Liver (tissue), 9 donors: ENCODE measurements around the gene MORN3. TPM values are rescaled to one million over a fixed set of nuclear protein-coding genes. Genes with fewer than 3 reads are reported as not detected.
"Not testable (repeated sequence)": the region's sequence is repeated elsewhere in the genome, so short reads cannot be mapped to it uniquely, and the experiment has no call there.

Experiments
- DNase-seq: peaks from one replicate; pipeline ENCODE4 v3.0.0-alpha.2; 2017; ENCODE audit warnings: low spot score
- H3K27ac ChIP-seq, 2 donors: one replicate each; pipeline ENCODE4 v1.7.0; 2013; ENCODE audit warnings: inconsistent platforms in 2 of 2, low read length in 2 of 2, control low read depth in 1 of 2, low read depth in 1 of 2, mild to moderate bottlenecking in 1 of 2
- H3K27me3 ChIP-seq, 4 donors: one replicate each; pipeline versions ENCODE4 v1.6.1 to v1.7.0; 2013; ENCODE audit warnings: low read length in 3 of 4, inconsistent platforms in 1 of 4, mild to moderate bottlenecking in 1 of 4, moderate library complexity in 1 of 4; ENCODE audit not compliant: control insufficient read depth in 4 of 4, insufficient read depth in 4 of 4
- H3K36me3 ChIP-seq, 4 donors: one replicate each; pipeline versions ENCODE4 v1.6.1 to v1.7.0; 2013; ENCODE audit warnings: low read length in 3 of 4, mild to moderate bottlenecking in 3 of 4, low read depth in 1 of 4, moderate library complexity in 1 of 4; ENCODE audit not compliant: control insufficient read depth in 4 of 4, insufficient read depth in 3 of 4
- H3K4me1 ChIP-seq, 4 donors: one replicate each; pipeline versions ENCODE4 v1.6.1 to v1.7.0; 2013; ENCODE audit warnings: low read length in 3 of 4, mild to moderate bottlenecking in 3 of 4, moderate library complexity in 1 of 4; ENCODE audit not compliant: control insufficient read depth in 4 of 4, insufficient read depth in 4 of 4
- H3K4me3 ChIP-seq, 3 donors: one replicate each; pipeline versions ENCODE4 v1.6.1 to v1.7.0; 2013; ENCODE audit warnings: low read length in 3 of 3, control low read depth in 1 of 3, low read depth in 1 of 3, mild to moderate bottlenecking in 1 of 3
- H3K9ac ChIP-seq, 2 donors: one replicate each; pipeline ENCODE4 v1.7.0; 2013; ENCODE audit warnings: low read length in 2 of 2, mild to moderate bottlenecking in 2 of 2, moderate library complexity in 2 of 2, control low read depth in 1 of 2, low read depth in 1 of 2
- H3K9me3 ChIP-seq, 4 donors: one replicate each; pipeline versions ENCODE4 v1.6.1 to v1.7.0; 2013; ENCODE audit warnings: low read length in 3 of 4; ENCODE audit not compliant: control insufficient read depth in 4 of 4
- ATF3 ChIP-seq: IDR thresholded peaks from 2 replicates; pipeline ENCODE4 v1.6.1; 2016; ENCODE audit warnings: antibody characterized with exemption
- EGR1 ChIP-seq, 2 donors: IDR thresholded peaks; 2 replicates each; pipeline ENCODE4 v1.6.1; 2016 to 2018; ENCODE audit warnings: antibody characterized with exemption in 2 of 2, low read depth in 2 of 2
- FOXA1 ChIP-seq: IDR thresholded peaks from 2 replicates; pipeline ENCODE4 v1.6.1; 2016; ENCODE audit warnings: antibody characterized with exemption
- FOXA2 ChIP-seq: IDR thresholded peaks from 2 replicates; pipeline ENCODE4 v1.6.1; 2016; ENCODE audit warnings: antibody characterized with exemption
- GABPA ChIP-seq, 2 donors: IDR thresholded peaks in 1 of 2; conservative IDR thresholded peaks in 1 of 2; 2 replicates each; pipeline ENCODE4 v1.6.1; 2016; ENCODE audit warnings: antibody characterized with exemption in 2 of 2, mild to moderate bottlenecking in 1 of 2, moderate library complexity in 1 of 2
- HNF4A ChIP-seq, 2 donors: conservative IDR thresholded peaks; 2 replicates each; pipeline ENCODE4 v1.6.1; 2016; ENCODE audit warnings: antibody characterized with exemption in 2 of 2, mild to moderate bottlenecking in 2 of 2
- HNF4G ChIP-seq: IDR thresholded peaks from 2 replicates; pipeline ENCODE4 v1.6.1; 2016; ENCODE audit warnings: antibody characterized with exemption
- JUND ChIP-seq, 2 donors: IDR thresholded peaks; 2 replicates each; pipeline ENCODE4 v1.6.1; 2016; ENCODE audit warnings: antibody characterized with exemption in 2 of 2
- MAX ChIP-seq: IDR thresholded peaks from 2 replicates; pipeline ENCODE4 v1.6.1; 2016; ENCODE audit warnings: antibody characterized with exemption
- NR2F2 ChIP-seq: IDR thresholded peaks from 2 replicates; pipeline ENCODE4 v1.6.1; 2016; ENCODE audit warnings: antibody characterized with exemption
- RAD21 ChIP-seq, 2 donors: IDR thresholded peaks; 2 replicates each; pipeline ENCODE4 v1.6.1; 2016; ENCODE audit warnings: antibody characterized with exemption in 2 of 2, mild to moderate bottlenecking in 2 of 2
- REST ChIP-seq: IDR thresholded peaks from 2 replicates; pipeline ENCODE4 v1.6.1; 2016; ENCODE audit warnings: antibody characterized with exemption, mild to moderate bottlenecking
- RXRA ChIP-seq, 2 donors: IDR thresholded peaks; 2 replicates each; pipeline ENCODE4 v1.6.1; 2017 to 2018; ENCODE audit warnings: antibody characterized with exemption in 2 of 2, mild to moderate bottlenecking in 1 of 2
- SP1 ChIP-seq: IDR thresholded peaks from 2 replicates; pipeline ENCODE4 v1.6.1; 2018; ENCODE audit warnings: antibody characterized with exemption, mild to moderate bottlenecking
- TAF1 ChIP-seq: conservative IDR thresholded peaks from 2 replicates; pipeline ENCODE4 v1.6.1; 2016; ENCODE audit warnings: antibody characterized with exemption, mild to moderate bottlenecking
- YY1 ChIP-seq: IDR thresholded peaks from 2 replicates; pipeline ENCODE4 v1.6.1; 2016; ENCODE audit warnings: antibody characterized with exemption, mild to moderate bottlenecking
- ZBTB33 ChIP-seq: IDR thresholded peaks from 2 replicates; pipeline ENCODE4 v1.6.1; 2016; ENCODE audit warnings: antibody characterized with exemption
- WGBS: extraction: QIAGEN DNeasy Blood & Tissue Kit; methylation state at CpG from one replicate; pipeline ENCODE4 v1.1.7; 2013; 5-methylcytosine and 5-hydroxymethylcytosine counted together
- polyA plus RNA-seq, 2 donors: library from polyadenylated mRNA; stranded (reverse) in 1 of 2; unstranded in 1 of 2; fragments of 200-250 nt in 1 of 2; fragments of >200 nt in 1 of 2; fragmentation: Nextera tagmentation in 1 of 2; extraction: Ambion mirVana in 1 of 2; gene quantifications; one replicate each; pipeline versions ENCODE4 v1.2.1 to v1.2.3, GENCODE V29; 2013 to 2015
- total RNA-seq, 2 donors: library from RNA; depleted of rRNA; stranded (reverse); fragments of >200 nt; gene quantifications; one replicate each; pipeline ENCODE4 v1.2.3, GENCODE V29; 2014
- donor health status: healthy.
- donor health status: healthy.
- donor health status: healthy.
- donor health status: healthy.
- donor health status: healthy.

The MORN3 gene
- total and polyA plus RNA-seq, 4 donors, result 0.05 to 0.13 (median 0.07) TPM

- not testable (repeated sequence) for H3K4me3 ChIP-seq, H3K27me3 ChIP-seq, H3K9me3 ChIP-seq, DNase-seq, H3K27ac ChIP-seq, H3K36me3 ChIP-seq, H3K9ac ChIP-seq
- H3K4me1 ChIP-seq, result peaks cover 8 to 22% (median 17%) of the 10 kb centered on the region in 4 donors
- WGBS, result 97% methylated on average over 7 of the region's 7 CpGs
Observed at GRCh38 chr12:121715055-121715454, 45.6 kb upstream of the MORN3 start.

- TF ChIP-seq FOXA2 (no peak), TAF1 (no peak), MAX (no peak), ZBTB33 (no peak), JUND (IDR thresholded peaks at IDR 0.05) (no peak), SP1 (no peak), FOXA1 (no peak), RAD21 (IDR thresholded peaks at IDR 0.05) (no peak), HNF4G (no peak), GABPA (IDR thresholded peaks at IDR 0.05 in 1 of 2, conservative IDR thresholded peaks at IDR 0.05 in 1 of 2) (no peak), REST (no peak), NR2F2 (no peak), HNF4A (conservative IDR thresholded peaks at IDR 0.05) (no peak), RXRA (IDR thresholded peaks at IDR 0.05) (no peak)
- DNase-seq, result no peak
- no peaks in the 10 kb centered on the region for H3K27me3 ChIP-seq
- H3K9me3 ChIP-seq, result no peaks in the 10 kb centered on the region
- H3K27ac ChIP-seq, result no peak overlapping the region
- H3K4me1 ChIP-seq, result peaks cover 8 to 22% (median 17%) of the 10 kb centered on the region in 4 donors
- WGBS, result 65% methylated on average over 6 of the region's 6 CpGs
- H3K9ac ChIP-seq, result peak overlapping the region in 1 of 2 donors; percentile 80
- H3K36me3 ChIP-seq, result no peaks in the 10 kb centered on the region
- H3K4me3 ChIP-seq, result peak overlapping the region in 1 of 3 donors; percentile 32
Observed at GRCh38 chr12:121713793-121714192, 44.3 kb upstream of the MORN3 start.

- Histone ChIP-seq H3K27me3 (no peaks in the 10 kb centered on the region), H3K4me1 (peaks cover 8 to 22% (median 17%) of the 10 kb centered on the region in 4 donors), H3K9me3 (no peaks in the 10 kb centered on the region), H3K27ac (peak overlapping the region in 1 of 2 donors; percentile 96), H3K4me3 (peak overlapping the region; percentile 74 to 80 (median 79)), H3K9ac (peak overlapping the region in 1 of 2 donors; percentile 80), H3K36me3 (no peaks in the 10 kb centered on the region)
- peak; percentile 70 for DNase-seq
- WGBS, result 37% methylated on average over 14 of the region's 14 CpGs
- TF ChIP-seq REST, result no peak
- TF ChIP-seq FOXA1, result no peak
- TF ChIP-seq SP1, result no peak
- no peak for TF ChIP-seq GABPA (IDR thresholded peaks at IDR 0.05 in 1 of 2, conservative IDR thresholded peaks at IDR 0.05 in 1 of 2)
- no peak for TF ChIP-seq ATF3
- TF ChIP-seq JUND (IDR thresholded peaks at IDR 0.05), result no peak
- TF ChIP-seq MAX, result no peak
- no peak for TF ChIP-seq FOXA2
- no peak for TF ChIP-seq EGR1 (IDR thresholded peaks at IDR 0.05; ENCODE audit: low read depth in 2 of 2)
- TF ChIP-seq HNF4A (conservative IDR thresholded peaks at IDR 0.05), result no peak
- TF ChIP-seq TAF1, result no peak
- no peak for TF ChIP-seq RAD21 (IDR thresholded peaks at IDR 0.05)
- no peak for TF ChIP-seq YY1
Observed at GRCh38 chr12:121713257-121713777, 43.9 kb upstream of the MORN3 start.
